ENCODE measurements around the gene UBE3B.

- TF ChIP-seq CTCF (conservative IDR thresholded peaks at IDR 0.05 in 1 of 2, IDR thresholded peaks at IDR 0.05 in 1 of 2; ENCODE audit: low read depth in 1 of 2, low read length in 2 of 2) (no peak), EZH2 (IDR thresholded peaks at IDR 0.05; ENCODE audit: low read length, missing control alignments) (no peak)
Observed at GRCh38 chr12:109560867-109561710, 83.7 kb downstream of the UBE3B start.

Measured in fibroblast of lung (primary cell).